Fibroblast of peridontal ligament (primary cell): ENCODE measurements around the gene EEF1AKMT4.

ENCODE experiments used
- DNase-seq: peaks from one replicate; pipeline ENCODE4 v3.0.0-alpha.2; 2010; ENCODE audit errors: extremely low read depth

The EEF1AKMT4 gene

DNA sequence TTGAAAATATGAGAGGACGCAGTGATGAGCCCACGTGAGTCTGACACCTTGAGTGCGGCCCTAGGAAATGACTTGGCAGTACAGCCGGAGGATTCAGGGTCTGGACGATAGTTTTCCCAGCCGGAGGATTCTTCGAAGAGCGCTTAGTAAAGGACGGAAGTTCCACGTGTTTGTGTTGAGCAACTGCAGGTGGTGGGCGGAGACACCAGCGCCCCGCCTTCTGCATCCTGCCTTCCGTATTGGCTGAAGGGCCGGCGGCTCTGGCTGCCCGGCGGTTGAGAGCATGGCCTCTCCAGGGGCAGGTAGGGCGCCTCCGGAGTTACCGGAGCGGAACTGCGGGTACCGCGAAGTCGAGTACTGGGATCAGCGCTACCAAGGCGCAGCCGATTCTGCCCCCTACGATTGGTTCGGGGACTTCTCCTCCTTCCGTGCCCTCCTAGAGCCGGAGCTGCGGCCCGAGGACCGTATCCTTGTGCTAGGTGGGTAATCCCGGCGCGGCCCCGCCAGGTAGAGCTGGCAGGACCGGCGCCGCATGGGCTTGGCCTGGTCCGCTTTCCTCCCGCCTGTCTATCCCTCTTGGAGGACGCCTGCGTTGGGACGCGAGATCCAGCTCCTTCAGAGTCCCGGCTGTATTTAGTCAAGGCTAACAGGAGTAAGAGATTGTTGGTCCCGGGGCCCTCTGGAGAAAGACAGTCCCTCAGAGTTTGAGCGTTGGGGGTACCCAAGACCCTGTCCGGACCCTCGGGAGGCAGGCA, at the start of gene EEF1AKMT4:
TSS of gene EEF1AKMT4 (plus strand) at position 261 of the 755 bp plus-strand sequence. CDS start at position 284, 23 bp downstream.
- DNase-seq: peak; percentile 98

DNA sequence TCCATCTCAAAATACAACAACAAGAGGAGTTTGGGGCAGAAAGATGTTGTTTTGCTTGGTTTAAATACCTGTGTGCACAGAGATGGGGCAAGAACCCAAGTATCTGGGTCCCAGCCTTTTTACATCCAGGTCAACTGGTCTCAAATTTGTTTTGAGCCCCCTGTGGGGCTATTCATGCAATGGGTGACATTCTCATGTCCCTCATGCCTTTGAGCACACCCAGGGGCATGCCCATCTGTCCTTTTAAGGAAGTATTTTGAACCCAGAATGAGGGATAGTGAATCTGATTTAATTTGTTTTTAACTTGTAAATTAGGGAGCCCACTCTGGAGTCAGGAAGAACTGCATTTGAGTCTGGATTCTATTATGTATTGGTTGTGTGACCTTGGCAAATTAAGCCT, 48.6 kb upstream of the EEF1AKMT4 start:
- no peak for DNase-seq

DNA sequence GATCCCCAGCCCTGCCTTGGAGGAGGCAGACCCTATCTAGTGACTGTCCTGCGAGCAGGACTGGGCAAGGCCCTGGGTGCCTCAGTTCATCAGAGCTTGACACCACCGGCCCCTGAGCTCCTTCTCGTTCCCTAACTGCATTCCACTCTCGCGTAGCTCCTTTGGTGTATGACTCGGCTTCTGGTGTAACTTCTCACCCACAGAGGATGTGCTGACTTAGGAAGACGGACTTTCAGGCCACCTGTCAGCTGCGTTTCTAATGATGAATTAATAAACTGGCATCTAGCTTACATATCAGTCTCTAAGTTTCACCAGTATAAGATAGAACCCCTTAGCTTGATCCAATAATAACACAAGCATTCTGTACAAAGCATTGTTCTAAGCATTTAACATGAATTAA, 45.9 kb upstream of the EEF1AKMT4 start:
- DNase-seq: no peak

DNA sequence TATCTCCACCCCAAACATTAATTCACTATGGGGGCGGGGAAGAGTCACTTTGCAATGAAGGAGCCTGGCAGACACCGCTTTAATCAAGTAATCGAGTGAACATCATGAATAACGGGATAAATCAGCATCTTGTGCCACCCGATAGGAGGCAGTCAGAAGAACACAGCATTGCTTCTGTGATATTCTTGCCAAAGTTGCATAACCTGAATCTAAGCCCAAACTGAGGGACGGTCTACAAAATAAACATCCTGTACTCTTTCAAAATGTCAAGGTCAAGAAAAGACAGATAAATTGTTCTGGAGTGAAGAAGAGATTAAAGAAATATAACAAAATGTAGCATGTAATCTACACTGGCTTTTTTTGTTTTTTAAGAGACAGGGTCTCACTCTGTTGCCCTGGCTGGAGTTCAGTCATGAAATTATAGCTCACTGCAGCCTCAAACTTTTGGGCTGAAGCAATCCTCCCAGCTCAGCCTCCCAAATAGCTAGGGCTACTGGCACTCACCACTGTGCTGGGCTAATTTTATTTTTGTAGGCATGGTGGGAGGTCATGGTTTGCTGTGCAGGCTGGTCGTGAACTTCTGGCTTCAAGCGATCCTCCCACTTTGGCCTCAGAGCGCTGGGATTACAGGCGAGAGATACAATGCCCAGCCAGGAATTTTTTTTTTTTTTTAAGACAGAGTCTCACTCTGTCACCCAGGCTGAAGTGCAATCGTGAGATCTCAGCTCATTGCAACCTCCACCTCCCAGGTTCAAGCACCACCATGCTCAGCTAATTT, 40.1 kb upstream of the EEF1AKMT4 start:
- DNase-seq: no peak

DNA sequence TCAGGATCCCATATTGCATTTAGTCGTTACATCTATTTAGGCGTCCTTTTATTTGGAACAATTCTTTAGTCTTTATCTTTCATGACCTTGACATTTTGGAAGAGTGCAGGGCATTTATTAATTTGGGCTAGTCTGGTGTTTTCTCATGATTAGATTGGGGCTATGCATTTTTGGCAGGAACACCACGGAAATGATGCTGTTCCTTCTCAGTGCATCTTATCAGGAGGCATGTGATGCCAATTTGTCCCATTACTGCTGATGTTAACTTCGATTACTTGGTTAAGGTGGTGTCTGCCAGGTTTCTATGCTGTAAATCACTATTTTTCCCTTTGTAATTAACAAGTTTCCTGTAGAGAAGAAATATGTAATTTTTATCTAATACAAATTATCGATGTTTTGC, 38.2 kb upstream of the EEF1AKMT4 start:
- DNase-seq: no peak

DNA sequence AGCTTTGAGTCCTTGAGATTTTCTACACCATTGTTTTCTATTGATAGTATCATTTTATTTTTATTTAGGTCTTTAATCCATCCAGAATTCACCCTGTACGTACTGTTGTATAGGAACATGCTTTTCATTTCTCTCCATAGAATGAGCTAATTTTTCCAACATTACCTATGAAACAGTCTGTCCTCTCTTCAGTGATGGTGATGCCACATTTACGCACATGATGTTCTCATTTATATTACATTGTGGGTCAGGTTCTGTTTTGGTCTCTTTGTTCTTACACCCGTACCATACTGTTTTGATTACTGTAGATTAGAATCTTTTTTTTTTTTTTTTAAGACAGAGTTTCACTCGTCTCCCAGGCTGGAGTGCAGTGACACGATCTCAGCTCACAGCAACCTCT, 37.8 kb upstream of the EEF1AKMT4 start:
- DNase-seq: no peak

DNA sequence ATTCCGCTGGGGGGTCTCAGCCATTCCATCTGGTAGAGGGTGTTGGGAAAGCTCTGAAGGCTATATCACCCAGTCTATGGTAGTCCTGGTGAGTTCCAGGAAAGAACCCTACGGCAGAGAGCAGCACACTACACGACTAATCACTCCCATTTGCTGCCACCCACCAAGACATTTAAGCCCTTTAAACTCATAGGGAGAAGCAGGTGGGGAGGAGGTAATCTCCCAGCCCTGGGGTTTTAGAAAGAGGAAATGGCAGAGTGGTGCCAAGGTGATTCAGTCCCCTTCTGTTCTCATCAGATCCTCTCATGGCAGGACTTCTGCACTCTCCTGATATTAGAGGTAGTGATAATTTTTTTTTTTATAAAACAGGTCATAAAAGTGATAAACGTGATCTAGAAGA, 30.7 kb upstream of the EEF1AKMT4 start:
- DNase-seq: no peak

DNA sequence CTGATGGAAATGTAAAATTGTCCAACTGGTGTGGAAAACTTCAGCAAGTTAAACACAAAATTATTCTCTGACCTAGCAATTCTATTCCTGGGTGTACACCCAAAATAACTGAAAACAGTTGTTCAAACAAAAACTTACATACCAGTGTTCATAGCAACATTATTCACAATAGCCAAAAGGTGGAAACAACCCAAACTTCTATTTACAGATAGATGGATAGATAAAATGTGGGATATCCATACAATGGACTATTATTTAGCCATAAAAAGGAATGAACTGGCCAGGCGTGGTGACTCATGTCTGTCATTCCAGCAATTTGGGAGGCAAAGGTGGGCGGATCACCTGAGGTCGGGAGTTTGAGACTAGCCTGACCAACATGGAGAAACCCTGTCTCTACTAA, 27.0 kb upstream of the EEF1AKMT4 start:
- no peak for DNase-seq

DNA sequence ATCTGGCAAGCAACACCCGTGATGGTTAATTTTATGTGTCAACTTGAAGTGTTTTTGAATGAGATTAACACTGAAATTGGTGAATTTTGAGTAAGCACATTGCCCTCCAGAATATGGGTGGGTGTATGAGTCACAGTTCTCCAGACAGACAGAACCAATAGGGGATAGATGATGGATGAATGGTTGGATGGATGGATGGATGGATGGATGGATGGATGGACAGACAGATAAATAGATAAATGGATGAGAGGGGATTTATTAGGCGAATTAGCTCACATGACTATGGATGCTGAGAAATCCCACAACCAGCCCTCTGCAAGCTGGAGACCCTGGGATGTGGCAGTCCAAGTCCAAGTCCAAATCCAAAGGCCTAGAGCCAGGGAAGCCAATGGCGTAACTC, 25.5 kb upstream of the EEF1AKMT4 start:
- DNase-seq: no peak

DNA sequence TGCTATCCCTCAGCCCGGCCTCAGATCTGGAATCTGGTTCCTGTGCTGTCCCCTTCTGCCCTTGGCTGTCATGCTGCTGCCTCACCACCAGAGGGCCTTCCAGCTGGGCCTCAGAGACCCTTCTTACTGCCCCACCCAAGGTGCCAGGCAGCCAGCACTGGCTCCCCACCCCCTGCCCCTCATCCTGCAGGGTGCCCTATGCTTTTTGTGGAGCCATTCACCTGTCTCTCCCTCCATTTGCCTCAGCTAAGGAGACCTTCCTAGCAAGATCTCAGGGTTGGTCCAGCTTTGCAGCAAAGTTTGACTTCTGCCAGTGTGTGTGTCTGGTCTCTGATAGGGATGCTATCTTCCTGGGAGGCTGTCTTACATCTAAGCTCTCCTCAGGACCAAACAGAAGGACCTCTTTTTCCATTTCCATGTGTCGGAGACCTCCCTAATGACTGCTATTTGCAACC, 22.0 kb upstream of the EEF1AKMT4 start:
- no peak for DNase-seq

DNA sequence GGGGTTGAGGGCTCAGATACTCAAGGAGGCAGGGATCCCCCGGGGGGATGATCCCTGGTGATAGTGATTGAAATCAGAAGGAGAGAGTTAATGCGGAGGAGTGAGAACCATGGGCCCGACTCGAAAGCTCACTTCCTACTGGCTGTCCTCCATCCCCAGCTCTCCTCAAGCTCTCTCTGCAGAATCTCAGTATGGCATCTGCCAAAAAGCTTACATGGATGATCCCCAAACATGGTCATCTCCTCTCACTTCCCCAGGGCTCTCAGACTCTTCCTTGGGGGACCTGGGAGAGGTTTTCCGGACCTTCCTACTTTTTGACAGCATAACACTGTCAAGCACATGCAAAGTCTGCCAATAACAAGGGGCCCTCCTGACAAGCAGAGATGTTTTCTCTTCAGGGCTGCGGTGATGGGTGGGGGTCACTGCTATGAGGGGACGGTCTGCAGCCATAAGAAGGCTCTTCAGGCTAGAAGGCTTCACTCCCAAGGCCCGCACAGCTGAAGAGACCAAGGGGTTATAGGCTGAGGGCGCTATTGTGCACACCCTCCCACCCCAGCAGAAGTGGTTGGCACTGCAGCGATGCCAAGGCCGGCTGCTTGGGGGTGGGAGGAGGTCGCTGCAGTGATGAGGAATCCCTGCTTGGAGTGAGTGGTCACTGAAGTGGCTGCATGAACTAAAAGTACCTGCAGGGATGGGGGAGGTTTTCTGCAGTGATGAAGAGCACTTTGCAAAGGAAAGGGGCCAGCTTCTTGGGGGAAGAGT, 20.9 kb upstream of the EEF1AKMT4 start:
- DNase-seq: no peak

DNA sequence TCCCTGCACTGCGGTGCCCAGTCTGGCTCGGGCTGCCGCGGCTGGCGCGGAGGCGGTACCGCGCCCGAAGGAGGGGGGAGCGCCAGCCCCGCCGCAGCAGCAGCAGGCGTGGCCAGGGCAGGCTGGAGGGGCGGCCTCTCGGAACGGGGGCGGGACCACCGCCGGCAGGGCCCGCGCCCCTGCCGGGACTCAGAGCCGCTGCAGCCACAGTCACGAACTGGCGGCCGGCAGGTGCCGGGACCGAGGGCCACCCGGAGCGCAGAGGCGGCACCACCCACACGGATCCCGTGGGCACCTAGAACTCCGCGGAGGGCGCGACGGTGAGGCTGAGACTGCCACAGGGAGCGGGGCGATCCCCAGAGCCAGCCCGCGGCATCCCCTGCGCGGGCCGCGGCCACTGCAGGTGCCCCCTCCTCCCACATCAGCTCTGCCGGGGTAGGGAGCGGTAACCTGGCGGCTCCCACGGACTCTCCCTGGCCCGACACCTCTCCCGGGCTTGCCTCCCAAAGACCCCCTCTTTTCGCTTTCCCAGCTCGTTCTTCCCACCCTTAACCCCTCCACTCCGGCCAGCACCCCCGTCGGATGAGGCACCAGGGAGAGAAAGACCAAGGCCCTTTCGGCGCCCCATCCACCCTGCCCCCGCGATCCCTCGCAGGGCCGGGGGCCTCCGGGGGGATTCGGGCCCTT, 19.9 kb upstream of the EEF1AKMT4 start, which contains the start of gene VWA5B2:
TSS of gene VWA5B2 (plus strand) at position 192 of the 687 bp plus-strand sequence. CDS start 944 bp downstream, outside the sequence.
- no peak for DNase-seq

DNA sequence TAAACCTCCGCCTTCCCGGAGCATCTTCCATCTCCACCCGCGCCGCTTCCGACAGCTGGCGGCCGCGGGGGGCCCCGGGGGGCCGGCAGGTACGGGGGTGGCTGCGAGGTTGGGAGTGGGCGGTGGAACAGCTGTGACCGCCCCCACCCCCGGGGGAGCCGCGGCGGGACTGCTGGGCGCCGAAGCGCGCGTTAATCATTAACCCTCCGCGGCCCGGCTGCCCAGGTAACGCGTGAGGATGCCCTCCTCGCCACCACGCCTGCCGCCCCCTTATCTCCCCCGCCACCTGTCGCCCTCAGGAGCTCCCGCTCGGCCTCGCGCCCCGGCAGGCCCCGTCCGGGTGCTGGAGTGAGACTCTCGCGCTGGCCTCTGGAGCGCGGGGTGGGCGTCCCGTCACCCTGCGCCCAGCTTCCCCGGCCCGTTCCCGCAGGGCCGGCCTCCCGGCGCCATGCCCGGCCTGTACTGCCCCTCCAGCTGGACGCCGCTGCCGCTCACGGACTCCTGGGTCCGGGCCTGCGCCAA, 19.3 kb upstream of the EEF1AKMT4 start:
- DNase-seq: no peak

DNA sequence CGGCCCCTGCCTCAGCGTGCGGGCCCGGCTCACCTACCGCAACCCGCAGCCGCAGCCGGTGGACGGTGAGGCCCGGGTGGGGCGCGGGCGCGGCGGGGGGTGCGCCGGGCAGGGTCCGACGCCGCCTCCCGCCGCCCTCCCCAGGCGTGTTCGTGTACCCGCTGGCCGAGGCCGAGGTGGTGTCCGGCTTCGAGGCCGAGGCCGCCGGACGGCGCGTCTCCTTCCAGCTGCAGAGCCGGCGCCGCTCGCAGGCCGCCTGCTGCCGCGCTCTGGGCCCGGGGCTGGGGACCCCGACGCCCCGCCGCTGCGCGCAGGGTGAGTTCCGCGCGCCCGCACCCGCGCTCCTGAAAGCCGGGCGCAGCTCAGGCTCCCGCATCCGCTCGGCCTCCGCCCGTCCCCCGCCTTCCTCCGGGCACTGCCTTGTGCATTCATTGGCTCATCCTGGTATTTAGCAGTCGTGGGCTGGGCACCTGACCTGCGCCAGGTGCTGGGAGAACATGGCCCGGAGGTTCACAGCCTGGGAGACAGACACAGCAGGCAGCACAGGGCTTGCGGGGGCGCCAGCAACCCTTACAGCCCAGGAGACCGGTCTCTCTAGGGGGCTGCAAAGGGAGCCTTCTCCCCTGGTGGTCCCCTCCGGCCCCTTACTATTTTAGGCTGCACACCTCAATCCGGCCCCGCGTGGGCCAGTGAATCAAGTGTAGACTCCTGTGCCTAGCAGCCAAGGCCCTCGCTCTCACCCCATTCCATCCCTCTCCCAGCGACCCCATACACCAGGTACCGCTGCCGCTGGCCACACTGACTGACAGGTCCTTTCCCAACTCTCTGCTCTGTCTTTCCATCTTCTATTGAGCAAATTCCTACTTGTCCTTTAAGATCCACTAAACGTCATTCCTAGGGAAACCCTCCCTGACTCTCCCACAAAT, 18.6 kb upstream of the EEF1AKMT4 start:
- DNase-seq: no peak

DNA sequence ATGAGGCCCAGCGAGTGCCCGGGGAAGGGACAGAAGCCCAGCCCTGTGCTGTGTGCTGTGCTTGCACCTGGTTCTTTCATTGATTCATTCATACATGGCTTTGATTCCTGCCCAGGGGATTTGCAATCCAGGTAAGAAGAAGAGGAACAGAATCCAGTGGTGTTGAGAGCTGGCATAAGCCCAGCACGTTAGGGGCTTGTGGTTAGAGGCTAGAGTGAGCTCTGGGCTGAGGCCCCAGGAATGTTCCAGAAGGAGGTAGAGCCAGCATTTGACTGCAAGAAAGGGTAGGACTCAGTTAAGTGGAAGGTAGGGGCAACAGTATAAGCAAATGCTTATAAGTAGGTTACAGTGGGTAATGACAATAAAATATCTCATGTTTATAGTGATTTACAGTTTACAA, 17.8 kb upstream of the EEF1AKMT4 start:
- DNase-seq: no peak

DNA sequence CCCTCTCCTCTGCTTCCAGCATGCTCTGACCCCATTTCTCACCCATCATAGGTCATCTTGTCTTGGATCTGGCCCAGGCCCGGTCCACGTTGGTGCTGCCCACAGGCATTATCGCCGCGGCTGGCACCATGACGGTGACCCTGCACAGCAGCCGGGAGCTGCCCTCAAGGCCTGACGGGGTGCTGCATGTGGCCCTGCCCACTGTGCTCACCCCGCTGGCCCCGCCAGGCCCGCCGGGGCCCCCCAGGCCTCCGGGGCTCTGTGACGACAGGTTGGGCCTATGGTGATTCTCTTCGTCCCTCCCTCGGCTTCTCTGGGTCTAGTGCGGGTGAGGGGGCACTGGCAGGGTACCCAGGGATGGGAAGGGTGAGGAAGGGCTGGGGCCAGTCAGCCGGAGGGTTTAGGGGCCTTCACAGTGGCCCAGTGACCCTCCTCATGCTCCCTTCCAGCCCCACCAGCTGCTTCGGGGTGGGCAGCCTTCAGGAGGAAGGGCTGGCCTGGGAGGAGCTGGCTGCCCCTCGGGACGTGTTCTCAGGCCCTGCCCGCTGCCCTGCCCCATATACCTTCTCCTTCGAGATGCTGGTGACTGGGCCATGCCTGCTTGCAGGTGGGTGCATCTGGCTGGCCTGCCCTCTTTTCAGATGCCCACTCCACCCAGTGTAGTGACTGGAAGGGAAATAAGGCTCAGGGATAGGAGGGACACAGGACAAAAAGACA, 16.2 kb upstream of the EEF1AKMT4 start:
- no peak for DNase-seq

DNA sequence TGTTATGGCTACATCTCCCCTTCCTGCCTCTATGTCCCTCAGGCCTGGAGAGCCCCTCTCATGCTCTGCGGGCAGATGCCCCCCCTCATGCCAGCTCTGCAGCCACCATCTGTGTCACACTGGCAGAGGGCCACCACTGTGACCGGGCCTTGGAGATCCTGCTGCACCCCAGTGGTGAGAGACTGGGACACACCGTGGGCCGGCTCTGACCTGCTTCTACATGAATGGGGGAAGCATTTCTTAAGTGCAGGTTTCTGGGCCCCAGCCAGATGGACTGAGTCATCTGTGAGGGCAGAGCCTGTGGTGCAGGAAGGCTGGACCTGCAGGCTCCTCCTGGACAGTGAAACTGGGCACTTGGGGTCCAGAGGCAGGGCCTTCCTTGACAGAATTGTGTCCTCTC, 15.2 kb upstream of the EEF1AKMT4 start:
- peak; percentile 51 for DNase-seq

DNA sequence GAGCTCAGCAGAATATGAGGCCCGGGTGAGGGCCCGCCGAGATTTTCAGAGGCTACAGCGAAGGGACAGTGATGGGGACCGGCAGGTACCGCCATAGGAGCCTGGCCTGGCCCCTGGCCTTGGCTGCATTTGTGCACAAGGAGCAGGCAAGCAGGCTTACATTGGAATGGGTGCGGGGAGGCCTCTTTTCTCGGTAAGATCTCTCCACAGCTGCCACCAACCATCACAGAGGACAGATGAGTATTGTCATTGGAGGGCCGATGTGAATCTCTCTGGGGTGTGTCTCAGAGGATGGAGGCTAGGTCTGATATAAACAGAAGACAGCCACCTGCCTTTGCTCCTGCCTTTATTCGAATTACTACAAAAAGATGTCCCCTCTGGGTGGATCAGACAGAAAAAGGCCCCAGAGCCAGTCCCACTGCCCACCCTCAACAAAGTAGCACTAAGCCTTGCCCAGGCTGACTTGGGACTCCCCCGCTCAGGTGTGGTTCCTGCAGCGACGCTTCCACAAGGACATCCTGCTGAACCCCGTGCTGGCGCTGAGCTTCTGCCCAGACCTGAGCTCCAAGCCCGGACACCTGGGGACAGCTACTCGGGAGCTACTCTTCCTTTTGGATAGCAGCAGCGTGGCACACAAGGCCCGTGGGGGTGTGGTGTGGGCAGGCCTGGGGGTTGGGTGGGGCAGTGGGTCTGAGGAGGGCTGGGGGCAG, 14.6 kb upstream of the EEF1AKMT4 start:
- no peak for DNase-seq
